Parathyroid adenoma (tissue), 2 donors: Measurements from ENCODE around the gene NMRK2.

Source experiments
- H2AFZ ChIP-seq: fragments of 300-600 bp; sonication (generic); one replicate; pipeline ENCODE4 v1.7.0; 2017; ENCODE audit warnings: antibody characterized with exemption, mild to moderate bottlenecking
- H3K27ac ChIP-seq: fragments of 300-600 bp; sonication (generic); one replicate; pipeline ENCODE4 v1.7.0; 2017
- H3K27me3 ChIP-seq: fragments of 300-600 bp; sonication (generic); one replicate; pipeline ENCODE4 v1.7.0; 2017; ENCODE audit warnings: low read length; ENCODE audit not compliant: control insufficient read depth, insufficient read depth
- H3K36me3 ChIP-seq: fragments of 300-600 bp; sonication (generic); one replicate; pipeline ENCODE4 v1.7.0; 2017; ENCODE audit warnings: low read length; ENCODE audit not compliant: control insufficient read depth, insufficient read depth
- H3K4me1 ChIP-seq: fragments of 300-600 bp; sonication (generic); one replicate; pipeline ENCODE4 v1.7.0; 2017; ENCODE audit warnings: control low read depth
- H3K4me2 ChIP-seq: fragments of 300-600 bp; sonication (generic); one replicate; pipeline ENCODE4 v1.7.0; 2017; ENCODE audit warnings: low read length
- H3K4me3 ChIP-seq: fragments of 300-600 bp; sonication (generic); one replicate; pipeline ENCODE4 v1.7.0; 2017; ENCODE audit warnings: low read depth, low read length
- H3K79me2 ChIP-seq: fragments of 300-600 bp; sonication (generic); one replicate; pipeline ENCODE4 v1.7.0; 2017; ENCODE audit warnings: control low read depth
- H3K9ac ChIP-seq: fragments of 300-600 bp; sonication (generic); one replicate; pipeline ENCODE4 v1.7.0; 2017; ENCODE audit warnings: mild to moderate bottlenecking
- H3K9me3 ChIP-seq: fragments of 300-600 bp; sonication (generic); one replicate; pipeline ENCODE4 v1.7.0; 2017; ENCODE audit warnings: low read length; ENCODE audit not compliant: control insufficient read depth
- TF ChIP-seq, protein P1 (sequence below): fragments of 300-600 bp; sonication (generic); IDR thresholded peaks from one replicate; pipeline ENCODE4 v1.7.0; 2017; ENCODE audit warnings: antibody characterized with exemption, mild to moderate bottlenecking
- donor health status: primary hyperparathyroidism.

The NMRK2 gene

DNA sequence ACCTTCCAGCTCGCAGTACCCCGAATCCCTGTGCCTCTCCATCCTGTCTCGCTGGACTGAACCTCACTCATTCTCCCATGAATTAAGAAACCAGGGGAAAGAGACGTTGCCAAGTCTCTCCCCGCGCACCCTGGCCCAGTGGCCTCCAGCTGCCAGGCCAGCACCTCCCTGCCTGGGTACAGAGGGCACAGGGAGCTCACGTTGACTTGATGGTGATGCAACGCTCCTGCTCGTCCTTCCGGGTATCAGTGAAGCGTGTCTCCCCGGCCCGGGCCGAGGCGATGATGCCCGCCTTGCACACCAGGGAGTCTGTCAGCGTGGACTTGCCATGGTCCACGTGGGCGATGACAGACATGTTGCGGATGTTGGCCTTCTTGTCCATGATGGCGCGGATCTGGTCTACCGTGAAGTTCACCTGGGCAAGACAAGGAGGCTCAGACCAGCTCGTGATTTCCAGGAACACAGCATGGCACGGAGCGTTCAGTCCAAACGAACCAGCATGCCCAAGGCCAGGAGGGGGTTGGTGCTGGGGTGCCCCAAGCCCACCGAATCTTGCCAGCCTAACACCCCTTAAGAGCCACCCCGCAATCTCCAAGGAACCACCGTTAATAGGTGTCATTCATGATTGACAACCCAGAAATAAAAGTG is 51.2 kb downstream of the NMRK2 start:
- H3K4me1 ChIP-seq: peaks cover 18% of the 10 kb centered on the region
- H3K27me3 ChIP-seq: no peaks in the 10 kb centered on the region

DNA sequence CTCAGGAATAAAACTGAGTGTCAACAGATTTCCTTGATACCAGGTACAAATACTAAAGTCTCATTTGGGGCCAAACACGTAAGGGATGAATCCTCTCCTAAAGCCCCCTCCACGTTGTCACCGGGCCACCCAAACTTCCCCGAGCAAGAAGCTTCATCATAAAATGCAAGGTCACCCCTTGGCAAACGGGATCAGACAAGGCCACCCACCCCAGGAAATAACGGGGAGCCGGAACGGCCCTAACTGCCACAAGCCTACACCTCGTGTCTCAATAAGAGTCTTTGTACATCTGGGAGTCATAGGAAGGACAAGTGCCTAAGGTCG is 51.7 kb downstream of the NMRK2 start:
- Histone ChIP-seq H3K36me3 (no peaks in the 10 kb centered on the region), H3K9me3 (no peaks in the 10 kb centered on the region), H3K4me2 (peak overlapping the region; percentile 82), H3K79me2 (peaks cover 44% of the 10 kb centered on the region), H3K27me3 (no peaks in the 10 kb centered on the region), H3K4me3 (peak overlapping the region; percentile 99), H2AFZ (peak overlapping the region; percentile 98), H3K9ac (peak overlapping the region; percentile 93), H3K27ac (peak overlapping the region; percentile 100), H3K4me1 (peaks cover 18% of the 10 kb centered on the region)
- TF ChIP-seq, protein P1, sequence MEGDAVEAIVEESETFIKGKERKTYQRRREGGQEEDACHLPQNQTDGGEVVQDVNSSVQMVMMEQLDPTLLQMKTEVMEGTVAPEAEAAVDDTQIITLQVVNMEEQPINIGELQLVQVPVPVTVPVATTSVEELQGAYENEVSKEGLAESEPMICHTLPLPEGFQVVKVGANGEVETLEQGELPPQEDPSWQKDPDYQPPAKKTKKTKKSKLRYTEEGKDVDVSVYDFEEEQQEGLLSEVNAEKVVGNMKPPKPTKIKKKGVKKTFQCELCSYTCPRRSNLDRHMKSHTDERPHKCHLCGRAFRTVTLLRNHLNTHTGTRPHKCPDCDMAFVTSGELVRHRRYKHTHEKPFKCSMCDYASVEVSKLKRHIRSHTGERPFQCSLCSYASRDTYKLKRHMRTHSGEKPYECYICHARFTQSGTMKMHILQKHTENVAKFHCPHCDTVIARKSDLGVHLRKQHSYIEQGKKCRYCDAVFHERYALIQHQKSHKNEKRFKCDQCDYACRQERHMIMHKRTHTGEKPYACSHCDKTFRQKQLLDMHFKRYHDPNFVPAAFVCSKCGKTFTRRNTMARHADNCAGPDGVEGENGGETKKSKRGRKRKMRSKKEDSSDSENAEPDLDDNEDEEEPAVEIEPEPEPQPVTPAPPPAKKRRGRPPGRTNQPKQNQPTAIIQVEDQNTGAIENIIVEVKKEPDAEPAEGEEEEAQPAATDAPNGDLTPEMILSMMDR: no peak

More for the DNA sequence above, 51.2 kb downstream of the NMRK2 start:
- no peaks in the 10 kb centered on the region for H3K9me3 ChIP-seq
- peak overlapping the region; percentile 99 for H3K4me3 ChIP-seq
- no peak overlapping the region for H2AFZ ChIP-seq
- H3K27ac ChIP-seq: peak overlapping the region; percentile 100
- peaks cover 44% of the 10 kb centered on the region for H3K79me2 ChIP-seq
- H3K36me3 ChIP-seq: no peaks in the 10 kb centered on the region
- peak overlapping the region; percentile 93 for H3K9ac ChIP-seq
- peak overlapping the region; percentile 82 for H3K4me2 ChIP-seq
- TF ChIP-seq, protein P1: no peak

DNA sequence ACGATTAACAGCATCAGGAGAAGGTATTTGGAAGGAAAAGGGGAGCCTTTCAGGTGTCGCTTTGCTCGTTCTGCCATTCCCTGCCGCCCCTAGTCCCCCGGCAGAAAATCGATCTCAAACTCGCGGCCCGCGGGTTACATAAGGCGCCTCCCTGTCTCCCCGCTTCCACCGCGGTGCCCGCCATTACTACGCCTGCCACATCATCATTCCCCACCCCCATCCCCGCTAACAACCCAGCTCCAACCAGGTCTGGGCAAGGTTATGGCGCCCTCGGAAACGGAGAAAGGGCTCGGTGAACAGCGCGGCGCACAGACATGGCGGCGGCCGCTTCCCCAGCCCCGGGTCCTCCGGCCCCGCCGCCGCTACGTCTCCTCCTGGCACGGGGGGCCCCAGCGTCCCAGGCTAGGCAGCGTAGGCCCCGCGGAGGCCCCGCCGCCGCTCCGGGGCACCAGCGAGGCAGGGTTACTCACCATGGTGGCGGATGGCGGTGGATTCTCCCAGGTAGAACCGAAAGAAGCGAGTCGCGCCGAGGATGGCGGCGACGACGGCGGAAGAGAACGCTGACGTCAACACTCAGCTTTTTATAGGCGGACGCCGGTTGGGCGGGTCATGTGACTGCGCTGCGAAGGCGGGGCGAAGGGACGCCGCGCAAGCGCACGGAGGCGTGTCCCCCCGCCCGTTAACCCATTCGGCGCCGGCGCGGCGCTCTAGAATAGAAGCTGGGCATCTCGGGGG is 52.2 kb downstream of the NMRK2 start, which contains the start of gene EEF2:
Gene EEF2, minus strand, starts transcription at position 556 of the 735 bp plus-strand sequence. Its CDS starts 83 bp downstream, at position 473.
- peak within 1 kb of the TSS; percentile 98 for H2AFZ ChIP-seq
- no peaks in the 10 kb centered on the region for H3K9me3 ChIP-seq
- H3K4me1 ChIP-seq: peaks cover 18% of the 10 kb centered on the region
- H3K4me3 ChIP-seq: peak within 1 kb of the TSS; percentile 99
- TF ChIP-seq, protein P1: peak; percentile 34
- H3K27ac ChIP-seq: peak within 1 kb of the TSS; percentile 100
- H3K27me3 ChIP-seq: no peaks in the 10 kb centered on the region
- peaks cover 41% of the 10 kb centered on the region for H3K79me2 ChIP-seq
- peak within 1 kb of the TSS; percentile 82 for H3K4me2 ChIP-seq
- peak within 1 kb of the TSS; percentile 93 for H3K9ac ChIP-seq
- no peaks in the 10 kb centered on the region for H3K36me3 ChIP-seq

DNA sequence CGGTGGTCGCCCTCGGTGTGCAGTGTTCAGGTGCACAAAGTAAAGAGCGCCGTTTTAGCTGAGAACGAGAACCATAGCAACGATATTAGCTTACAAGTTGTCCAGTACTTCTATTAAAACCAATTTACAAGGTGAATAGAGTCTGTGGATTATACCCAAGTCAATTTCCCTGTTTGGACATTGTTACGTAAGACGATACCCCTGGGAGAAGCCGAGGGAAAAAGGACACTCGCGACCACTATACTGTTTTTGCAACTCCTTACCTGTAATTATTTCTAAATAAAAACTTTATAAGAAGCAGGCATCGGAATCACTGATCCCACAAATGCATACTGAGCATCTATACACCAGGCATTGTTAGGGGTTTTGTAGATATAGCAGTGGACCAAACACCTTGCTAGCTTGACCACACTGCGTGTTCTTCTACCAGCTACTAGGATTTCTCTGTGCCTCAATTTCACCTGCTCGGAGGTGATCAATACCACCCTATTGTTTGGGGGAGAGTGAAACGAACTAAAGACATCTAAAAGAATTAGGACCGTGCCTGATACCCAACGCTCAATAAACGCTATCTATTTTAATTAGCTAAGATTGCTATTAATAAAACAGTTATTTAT is 52.9 kb downstream of the NMRK2 start:
- H3K9ac ChIP-seq: no peak overlapping the region
- peak overlapping the region; percentile 99 for H3K4me3 ChIP-seq
- no peaks in the 10 kb centered on the region for H3K9me3 ChIP-seq
- peaks cover 36% of the 10 kb centered on the region for H3K79me2 ChIP-seq
- TF ChIP-seq, protein P1: no peak
- peak overlapping the region; percentile 100 for H3K27ac ChIP-seq
- no peaks in the 10 kb centered on the region for H3K36me3 ChIP-seq
- H3K4me1 ChIP-seq: peaks cover 18% of the 10 kb centered on the region
- H3K27me3 ChIP-seq: no peaks in the 10 kb centered on the region
- H2AFZ ChIP-seq: peak overlapping the region; percentile 98
- H3K4me2 ChIP-seq: peak overlapping the region; percentile 82
